A549 (cell line): Measurements from ENCODE around the gene ANO4.

Source experiments
- EHMT2 ChIP-seq: fragments of 200-600 bp; sonication (generic); IDR thresholded peaks from 2 replicates; pipeline ENCODE4 v1.6.1; 2016; ENCODE audit warnings: antibody characterized with exemption, low read depth, mild to moderate bottlenecking, moderate library complexity
- EP300 ChIP-seq, 2 experiments: fragments of >200 bp; sonication (Bioruptor Twin); formaldehyde crosslinking; IDR thresholded peaks; 2 replicates in 1 of 2; 3 replicates in 1 of 2; pipeline ENCODE4 v1.6.1; 2016 to 2017
- RAD21 ChIP-seq, 2 experiments: fragments of >200 bp in 1 of 2; sonication (Bioruptor Twin) in 1 of 2; formaldehyde crosslinking in 1 of 2; IDR thresholded peaks in 1 of 2; conservative IDR thresholded peaks in 1 of 2; 2 replicates in 1 of 2; 3 replicates in 1 of 2; pipeline ENCODE4 v1.6.1; 2012 to 2018; ENCODE audit warnings: inconsistent platforms in 1 of 2
- TF ChIP-seq, protein P1 (sequence below): fragments of >200 bp; sonication (Bioruptor Twin); formaldehyde crosslinking; IDR thresholded peaks from 3 replicates; pipeline ENCODE4 v1.5.1; 2016

DNA sequence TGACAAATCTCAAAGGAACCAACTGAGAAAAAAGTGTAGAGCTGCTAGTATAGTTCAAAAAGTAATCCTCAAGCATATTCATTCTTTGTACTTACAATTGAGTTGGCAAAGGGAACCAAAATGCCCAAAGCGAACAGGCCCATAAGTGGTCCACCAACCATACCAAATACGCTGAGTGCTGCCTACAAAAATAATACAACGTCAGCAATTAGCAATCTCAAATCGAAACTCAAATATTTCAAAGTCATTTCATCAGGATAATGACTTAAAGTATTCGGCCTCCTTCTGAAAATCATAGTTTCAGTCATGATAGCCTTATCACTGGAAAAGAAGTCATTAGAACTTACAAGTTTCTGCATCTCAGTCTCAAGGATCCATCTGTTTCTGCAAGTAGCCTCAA, 373.4 kb downstream of the ANO4 start:
- no peak for TF ChIP-seq EP300 (IDR thresholded peaks at IDR 0.05)
- TF ChIP-seq, protein P1, sequence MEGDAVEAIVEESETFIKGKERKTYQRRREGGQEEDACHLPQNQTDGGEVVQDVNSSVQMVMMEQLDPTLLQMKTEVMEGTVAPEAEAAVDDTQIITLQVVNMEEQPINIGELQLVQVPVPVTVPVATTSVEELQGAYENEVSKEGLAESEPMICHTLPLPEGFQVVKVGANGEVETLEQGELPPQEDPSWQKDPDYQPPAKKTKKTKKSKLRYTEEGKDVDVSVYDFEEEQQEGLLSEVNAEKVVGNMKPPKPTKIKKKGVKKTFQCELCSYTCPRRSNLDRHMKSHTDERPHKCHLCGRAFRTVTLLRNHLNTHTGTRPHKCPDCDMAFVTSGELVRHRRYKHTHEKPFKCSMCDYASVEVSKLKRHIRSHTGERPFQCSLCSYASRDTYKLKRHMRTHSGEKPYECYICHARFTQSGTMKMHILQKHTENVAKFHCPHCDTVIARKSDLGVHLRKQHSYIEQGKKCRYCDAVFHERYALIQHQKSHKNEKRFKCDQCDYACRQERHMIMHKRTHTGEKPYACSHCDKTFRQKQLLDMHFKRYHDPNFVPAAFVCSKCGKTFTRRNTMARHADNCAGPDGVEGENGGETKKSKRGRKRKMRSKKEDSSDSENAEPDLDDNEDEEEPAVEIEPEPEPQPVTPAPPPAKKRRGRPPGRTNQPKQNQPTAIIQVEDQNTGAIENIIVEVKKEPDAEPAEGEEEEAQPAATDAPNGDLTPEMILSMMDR = no peak
- TF ChIP-seq RAD21 (conservative IDR thresholded peaks at IDR 0.05 in 1 of 2, IDR thresholded peaks at IDR 0.05 in 1 of 2) = no peak
- no peak for TF ChIP-seq EHMT2
